ENCODE data around the gene SEC24D.

- TF ChIP-seq CTCF (IDR thresholded peaks at IDR 0.05; ENCODE audit: low read depth, low read length, poor library complexity, severe bottlenecking) (no peak), EZH2phosphoT487 (IDR thresholded peaks at IDR 0.05; ENCODE audit: borderline replicate concordance, low read length) (no peak)
Measured at GRCh38 chr4:118803253-118803652, 32.7 kb downstream of the SEC24D start.

Measured in DOHH2 (cell line).